Astrocyte (in vitro differentiated cells and primary cell): ENCODE measurements around the gene FCHO1. TPM values are rescaled to one million over a fixed set of nuclear protein-coding genes. Genes with fewer than 3 reads are reported as not detected.
A peak's percentile ranks its signal among the peaks of the same experiment; 100 is the strongest.

Experiments
- DNase-seq: peaks from one replicate; pipeline ENCODE4 v3.0.0-alpha.2; 2010; ENCODE audit warnings: low read depth
- FAIRE-seq: peaks from 2 replicates; lab custom pipeline; 2011; peaks lifted over from hg19 to GRCh38; lab: Jason Lieb, UNC
- H2AFZ ChIP-seq: 2 replicates; pipeline ENCODE4 v1.6.0; 2012; ENCODE audit warnings: low read depth, low read length, inconsistent platforms
- H3K27ac ChIP-seq: 2 replicates; pipeline ENCODE4 v1.5.1; 2011; ENCODE audit warnings: low read depth, low read length, inconsistent platforms
- H3K27me3 ChIP-seq: 2 replicates; pipeline ENCODE4 v1.6.0; 2011; ENCODE audit warnings: low read length, inconsistent platforms; ENCODE audit not compliant: insufficient read depth
- H3K36me3 ChIP-seq: 2 replicates; pipeline ENCODE4 v1.5.1; 2011; ENCODE audit warnings: low read length, inconsistent platforms; ENCODE audit not compliant: insufficient read depth
- H3K4me1 ChIP-seq: 2 replicates; pipeline ENCODE4 v1.5.1; 2011; ENCODE audit warnings: low read length, inconsistent platforms; ENCODE audit not compliant: insufficient read depth
- H3K4me2 ChIP-seq: 2 replicates; pipeline ENCODE4 v1.6.0; 2012; ENCODE audit warnings: low read length, inconsistent platforms
- H3K4me3 ChIP-seq: 2 replicates; pipeline ENCODE4 v1.5.1; 2011; ENCODE audit warnings: low read depth, mild to moderate bottlenecking, low read length, inconsistent platforms; ENCODE audit not compliant: insufficient read depth
- H3K79me2 ChIP-seq: 2 replicates; pipeline ENCODE4 v1.6.0; 2012; ENCODE audit warnings: mild to moderate bottlenecking, low read length, inconsistent platforms; ENCODE audit not compliant: insufficient read depth
- H3K9ac ChIP-seq: 2 replicates; pipeline ENCODE4 v1.6.0; 2012; ENCODE audit warnings: mild to moderate bottlenecking, low read length, inconsistent platforms
- H3K9me3 ChIP-seq: 2 replicates; pipeline ENCODE4 v1.5.1; 2012; ENCODE audit warnings: low read depth, mild to moderate bottlenecking, low read length, inconsistent platforms; ENCODE audit not compliant: insufficient read depth
- H4K20me1 ChIP-seq: 2 replicates; pipeline ENCODE4 v1.6.0; 2012; ENCODE audit warnings: low read length, inconsistent platforms; ENCODE audit not compliant: insufficient read depth
- H3K27ac Mint-ChIP-seq: one replicate; pipeline ENCODE4 v1.8.0; 2021; ENCODE audit warnings: mild to moderate bottlenecking, mixed read lengths; ENCODE audit not compliant: unreplicated experiment
- H3K27me3 Mint-ChIP-seq: one replicate; pipeline ENCODE4 v1.8.0; 2021; ENCODE audit warnings: low read depth, mixed read lengths; ENCODE audit not compliant: unreplicated experiment
- H3K36me3 Mint-ChIP-seq: one replicate; pipeline ENCODE4 v1.8.0; 2021; ENCODE audit warnings: low read depth, mixed read lengths; ENCODE audit not compliant: unreplicated experiment
- H3K4me1 Mint-ChIP-seq: one replicate; pipeline ENCODE4 v1.8.0; 2021; ENCODE audit warnings: low read depth, mixed read lengths; ENCODE audit not compliant: unreplicated experiment
- H3K4me3 Mint-ChIP-seq: one replicate; pipeline ENCODE4 v1.8.0; 2021; ENCODE audit warnings: mild to moderate bottlenecking, moderate library complexity, mixed read lengths; ENCODE audit not compliant: unreplicated experiment
- H3K9me3 Mint-ChIP-seq: one replicate; pipeline ENCODE4 v1.8.0; 2021; ENCODE audit warnings: mild to moderate bottlenecking, mixed read lengths; ENCODE audit not compliant: unreplicated experiment
- EZH2 ChIP-seq: IDR thresholded peaks from 2 replicates; pipeline ENCODE4 v1.6.1; 2012; ENCODE audit warnings: mild to moderate bottlenecking, low read length, inconsistent platforms; ENCODE audit not compliant: insufficient read depth
- total RNA-seq: library from RNA; stranded (reverse); gene quantifications from 2 replicates; pipeline ENCODE4 v1.2.1, GENCODE V29; 2021
- TF ChIP-seq, protein P1 (sequence below): IDR thresholded peaks from 2 replicates; pipeline ENCODE4 v1.5.1; 2011; ENCODE audit warnings: low read depth, mild to moderate bottlenecking, inconsistent platforms, low read length, moderate library complexity; ENCODE audit not compliant: insufficient read depth

Gene FCHO1
- total RNA-seq, 1 donor from 2014 or later, result 2.0 TPM

DNA sequence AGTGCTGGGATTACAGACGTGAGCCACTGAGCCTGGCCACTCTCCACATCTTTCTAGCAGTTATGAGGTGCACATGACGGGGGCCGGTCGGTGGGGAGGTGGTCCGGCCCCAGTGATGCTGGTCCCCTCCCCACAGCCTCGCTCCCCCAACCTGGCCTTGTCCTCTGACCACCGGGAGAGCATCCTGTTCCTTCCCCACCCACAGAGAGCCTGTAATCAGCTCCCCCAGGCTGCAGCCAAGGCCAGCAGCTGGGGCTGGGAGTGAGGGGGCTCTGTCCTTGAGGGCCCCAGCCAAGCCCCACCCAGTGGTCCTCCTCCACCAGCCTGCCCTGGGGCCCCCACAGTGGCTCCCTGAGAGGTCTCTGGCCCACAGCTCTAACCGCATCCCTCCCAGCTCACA, 73.1 kb downstream of the FCHO1 start:
- H3K4me3 Mint-ChIP-seq, result no peak overlapping the region
- FAIRE-seq, result no peak
- H3K4me2 ChIP-seq, result no peak overlapping the region

DNA sequence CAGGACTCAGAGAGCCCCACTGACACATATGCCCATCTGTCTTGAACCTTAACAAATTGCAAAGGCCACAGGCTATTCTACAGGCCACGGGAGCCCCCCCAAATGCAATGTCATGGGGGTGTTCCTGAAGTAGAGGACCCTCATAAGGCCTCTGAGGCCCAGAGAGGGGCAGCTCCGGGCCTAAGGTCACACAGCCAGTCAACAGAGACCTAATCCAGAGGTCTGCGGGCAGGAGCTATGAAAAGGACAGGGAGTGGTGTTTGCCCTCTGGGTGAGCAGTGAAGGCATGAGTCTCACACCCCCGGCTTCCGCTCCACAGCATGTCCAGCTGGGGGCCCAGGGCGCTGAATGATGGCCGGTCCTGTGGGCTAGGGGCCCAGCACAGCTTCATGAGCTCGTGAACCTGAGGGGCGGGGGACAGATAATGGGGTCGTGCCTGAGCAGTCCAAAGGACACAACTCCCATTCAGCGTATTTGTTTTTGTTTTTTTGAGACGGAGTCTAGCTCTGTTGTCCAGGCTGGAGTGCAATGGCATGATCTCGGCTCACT, 75.3 kb downstream of the FCHO1 start:
- Histone ChIP-seq H3K36me3 (no peaks in the 10 kb centered on the region), H3K4me1 (peaks cover 7% of the 10 kb centered on the region), H4K20me1 (no peaks in the 10 kb centered on the region), H3K27ac (no peak overlapping the region), H3K27me3 (peaks cover 3% of the 10 kb centered on the region), H3K9ac (no peak overlapping the region), H3K4me3 (no peak overlapping the region), H3K79me2 (no peaks in the 10 kb centered on the region), H2AFZ (no peak overlapping the region), H3K9me3 (no peaks in the 10 kb centered on the region), H3K4me2 (no peak overlapping the region)
- no peak for TF ChIP-seq EZH2
- TF ChIP-seq, protein P1, sequence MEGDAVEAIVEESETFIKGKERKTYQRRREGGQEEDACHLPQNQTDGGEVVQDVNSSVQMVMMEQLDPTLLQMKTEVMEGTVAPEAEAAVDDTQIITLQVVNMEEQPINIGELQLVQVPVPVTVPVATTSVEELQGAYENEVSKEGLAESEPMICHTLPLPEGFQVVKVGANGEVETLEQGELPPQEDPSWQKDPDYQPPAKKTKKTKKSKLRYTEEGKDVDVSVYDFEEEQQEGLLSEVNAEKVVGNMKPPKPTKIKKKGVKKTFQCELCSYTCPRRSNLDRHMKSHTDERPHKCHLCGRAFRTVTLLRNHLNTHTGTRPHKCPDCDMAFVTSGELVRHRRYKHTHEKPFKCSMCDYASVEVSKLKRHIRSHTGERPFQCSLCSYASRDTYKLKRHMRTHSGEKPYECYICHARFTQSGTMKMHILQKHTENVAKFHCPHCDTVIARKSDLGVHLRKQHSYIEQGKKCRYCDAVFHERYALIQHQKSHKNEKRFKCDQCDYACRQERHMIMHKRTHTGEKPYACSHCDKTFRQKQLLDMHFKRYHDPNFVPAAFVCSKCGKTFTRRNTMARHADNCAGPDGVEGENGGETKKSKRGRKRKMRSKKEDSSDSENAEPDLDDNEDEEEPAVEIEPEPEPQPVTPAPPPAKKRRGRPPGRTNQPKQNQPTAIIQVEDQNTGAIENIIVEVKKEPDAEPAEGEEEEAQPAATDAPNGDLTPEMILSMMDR, result no peak
- no peak for FAIRE-seq
- H3K9me3 Mint-ChIP-seq, result no peaks in the 10 kb centered on the region
- no peak for DNase-seq
- H3K4me1 Mint-ChIP-seq, result no peaks in the 10 kb centered on the region
- no peaks in the 10 kb centered on the region for H3K36me3 Mint-ChIP-seq
- H3K27ac Mint-ChIP-seq, result no peak overlapping the region
- H3K4me3 Mint-ChIP-seq, result no peak overlapping the region
- H3K27me3 Mint-ChIP-seq, result peaks cover 14% of the 10 kb centered on the region

More for the DNA sequence above, 73.1 kb downstream of the FCHO1 start:
- H3K9ac ChIP-seq, result no peak overlapping the region
- no peak overlapping the region for H3K27ac ChIP-seq
- H3K27ac Mint-ChIP-seq, result no peak overlapping the region
- H3K9me3 Mint-ChIP-seq, result no peaks in the 10 kb centered on the region
- no peak overlapping the region for H3K4me3 ChIP-seq
- no peaks in the 10 kb centered on the region for H3K79me2 ChIP-seq
- no peaks in the 10 kb centered on the region for H3K36me3 Mint-ChIP-seq
- no peaks in the 10 kb centered on the region for H3K27me3 ChIP-seq
- no peaks in the 10 kb centered on the region for H3K4me1 Mint-ChIP-seq
- no peaks in the 10 kb centered on the region for H4K20me1 ChIP-seq
- H2AFZ ChIP-seq, result no peak overlapping the region
- no peak for TF ChIP-seq EZH2
- TF ChIP-seq, protein P1, result no peak
- no peaks in the 10 kb centered on the region for H3K4me1 ChIP-seq
- H3K36me3 ChIP-seq, result no peaks in the 10 kb centered on the region
- peaks cover 14% of the 10 kb centered on the region for H3K27me3 Mint-ChIP-seq
- no peaks in the 10 kb centered on the region for H3K9me3 ChIP-seq
- DNase-seq, result no peak

DNA sequence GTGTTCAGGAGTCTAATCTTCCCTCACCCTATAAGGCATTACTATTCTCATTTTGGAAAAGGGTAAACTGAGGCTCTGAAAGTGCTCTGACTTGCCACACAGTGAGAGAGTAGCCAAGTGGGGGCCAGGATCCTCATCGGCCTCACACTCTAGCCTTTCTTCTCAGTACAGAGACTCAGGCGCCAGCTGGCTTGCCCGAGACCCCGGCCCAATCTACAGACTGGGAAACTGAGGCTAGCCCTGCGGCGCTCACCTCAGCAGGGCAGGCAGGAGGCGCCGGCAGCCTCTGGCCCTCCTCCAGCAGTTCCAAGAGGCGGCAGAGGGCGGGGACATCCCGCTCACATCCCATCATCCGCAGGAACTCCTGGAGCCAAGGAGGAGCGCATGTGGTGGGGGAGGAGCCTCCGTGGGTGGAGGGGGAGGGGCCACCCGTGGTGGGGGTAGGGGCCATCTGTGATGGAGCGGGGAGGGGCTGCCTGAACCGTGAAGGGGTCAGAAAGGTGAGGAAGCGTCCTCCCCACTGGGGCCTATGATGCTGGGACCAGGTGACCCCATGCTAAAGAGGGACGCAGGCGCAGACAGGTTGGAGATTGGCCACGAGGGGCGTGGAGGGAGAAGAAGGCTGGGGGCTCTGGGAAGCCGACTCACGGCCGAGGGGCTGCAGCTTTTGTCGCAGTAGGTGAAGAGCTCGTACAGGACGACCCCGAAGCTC, 78.7 kb downstream of the FCHO1 start:
- Histone ChIP-seq H3K4me3 (peak overlapping the region; percentile 49), H3K4me2 (peak overlapping the region; percentile 83), H2AFZ (peak overlapping the region; percentile 84), H3K79me2 (no peaks in the 10 kb centered on the region), H3K4me1 (peaks cover 7% of the 10 kb centered on the region), H3K36me3 (no peaks in the 10 kb centered on the region), H3K27me3 (peaks cover 9% of the 10 kb centered on the region), H3K9ac (no peak overlapping the region), H4K20me1 (no peaks in the 10 kb centered on the region), H3K9me3 (no peaks in the 10 kb centered on the region), H3K27ac (no peak overlapping the region)
- Mint-ChIP-seq H3K27me3 (peaks cover 12% of the 10 kb centered on the region), H3K36me3 (no peaks in the 10 kb centered on the region), H3K4me3 (peak overlapping the region; percentile 82), H3K9me3 (no peaks in the 10 kb centered on the region), H3K27ac (peak overlapping the region; percentile 81), H3K4me1 (no peaks in the 10 kb centered on the region)
- FAIRE-seq, result no peak
- TF ChIP-seq EZH2, result no peak
- TF ChIP-seq, protein P1, result no peak
- peak; percentile 14 for DNase-seq
